GM21515 (cell line): Measurements from ENCODE around the gene CCSER2.
"Not testable (repeated sequence)": the region's sequence is repeated elsewhere in the genome, so short reads cannot be mapped to it uniquely, and the experiment has no call there.

ENCODE experiments used
- ATAC-seq: cut with Tn5 transposase; IDR thresholded peaks from one replicate; pipeline ENCODE4 v1.9.1; 2021; ENCODE audit not compliant: unreplicated experiment

The CCSER2 gene

DNA sequence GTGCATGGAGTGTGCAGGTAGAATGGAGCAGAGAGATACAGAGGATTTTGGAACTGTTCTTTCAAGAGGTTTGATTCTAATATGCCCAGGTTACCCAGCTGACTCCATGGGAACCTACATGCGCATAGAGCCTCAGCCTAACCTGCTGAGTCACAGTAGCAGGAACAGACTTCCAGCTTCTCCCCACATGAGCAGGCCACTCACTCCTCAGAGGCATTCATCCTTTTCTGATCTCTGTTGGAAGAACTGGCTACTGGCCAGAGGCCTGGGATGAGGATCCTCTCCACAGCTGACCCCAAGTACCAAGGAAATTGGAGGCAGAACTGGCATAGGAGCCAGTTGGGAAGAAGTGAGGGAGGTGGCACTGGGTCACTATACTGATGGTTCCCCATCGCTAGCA lies 17.9 kb upstream of the CCSER2 start:
- no peak for ATAC-seq

DNA sequence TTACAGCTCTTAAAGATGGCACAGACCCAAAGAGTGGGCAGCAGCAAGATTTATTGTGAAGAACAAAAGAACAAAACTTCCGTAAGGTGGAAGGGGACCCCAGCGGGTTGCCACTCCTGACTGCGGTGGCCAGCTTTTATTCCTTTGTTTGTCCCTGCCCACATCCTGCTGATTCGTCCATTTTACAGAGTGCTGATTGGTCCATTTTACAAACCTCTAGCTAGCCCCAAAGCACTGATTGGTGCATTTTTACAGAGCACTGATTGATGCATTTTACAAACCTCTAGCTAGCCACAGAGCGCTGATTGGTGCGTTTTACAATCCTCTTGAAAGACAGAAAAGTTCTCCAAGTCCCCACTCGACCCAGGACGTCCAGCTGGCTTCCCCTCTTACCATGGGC lies 16.8 kb upstream of the CCSER2 start:
- no peak for ATAC-seq

DNA sequence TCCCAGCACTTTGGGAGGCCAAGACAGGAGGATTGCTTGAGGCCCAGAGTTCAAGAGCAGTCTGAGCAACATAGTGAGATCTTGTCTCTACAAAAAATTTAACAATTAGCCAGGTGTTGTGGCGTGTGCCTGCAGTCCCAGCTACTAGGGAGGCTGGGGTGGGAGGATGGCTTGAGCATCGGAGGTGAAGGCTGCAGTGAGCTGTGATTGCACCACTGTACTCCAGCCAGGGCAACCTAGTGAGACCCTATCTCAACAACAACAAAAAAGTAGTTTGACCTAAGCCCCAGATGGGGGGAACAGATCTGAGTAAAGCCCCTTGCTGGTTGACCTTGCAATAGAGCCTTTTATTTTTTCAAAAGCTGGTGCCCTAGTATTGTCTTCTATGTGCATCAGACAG lies 15.6 kb upstream of the CCSER2 start:
- no peak for ATAC-seq

DNA sequence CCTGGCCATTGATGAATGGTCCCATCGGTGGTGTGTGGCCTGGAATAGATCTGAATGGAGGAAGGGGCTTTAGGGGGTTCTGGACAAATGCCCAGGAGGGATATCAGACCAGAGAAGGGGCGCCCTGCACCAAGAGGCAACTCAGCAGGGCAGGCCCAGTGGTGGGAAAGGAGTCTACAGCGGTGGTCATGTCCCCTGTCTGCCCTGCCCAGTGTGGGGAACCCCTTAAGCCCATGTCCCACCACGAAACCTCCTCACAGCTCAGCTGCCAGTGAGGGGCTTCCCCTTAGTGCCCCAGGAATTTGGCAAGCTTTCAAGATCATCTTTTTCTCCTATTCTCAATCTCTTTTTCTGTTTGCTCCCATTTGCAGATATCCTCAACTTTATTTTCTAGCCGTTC lies 14.1 kb upstream of the CCSER2 start:
- ATAC-seq, result no peak

DNA sequence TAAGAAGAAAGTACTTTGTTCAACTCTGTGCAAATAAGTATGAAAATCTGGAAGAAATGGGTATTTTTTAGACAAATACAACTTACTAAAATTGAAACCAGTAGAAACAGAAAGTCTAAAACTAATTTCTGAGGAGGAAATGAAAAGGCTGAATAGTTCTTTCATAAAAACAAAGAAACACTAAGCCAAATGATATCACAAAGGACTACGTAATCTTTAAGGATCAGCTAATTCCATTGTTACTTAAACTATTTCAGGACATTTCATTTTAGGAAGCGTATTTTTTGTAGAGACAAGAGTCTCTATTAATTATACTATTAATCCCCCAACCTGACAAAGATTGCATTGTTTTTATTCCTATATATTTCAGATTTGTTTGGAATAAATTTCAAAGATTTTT lies 11.2 kb upstream of the CCSER2 start:
- peak; percentile 92 for ATAC-seq

DNA sequence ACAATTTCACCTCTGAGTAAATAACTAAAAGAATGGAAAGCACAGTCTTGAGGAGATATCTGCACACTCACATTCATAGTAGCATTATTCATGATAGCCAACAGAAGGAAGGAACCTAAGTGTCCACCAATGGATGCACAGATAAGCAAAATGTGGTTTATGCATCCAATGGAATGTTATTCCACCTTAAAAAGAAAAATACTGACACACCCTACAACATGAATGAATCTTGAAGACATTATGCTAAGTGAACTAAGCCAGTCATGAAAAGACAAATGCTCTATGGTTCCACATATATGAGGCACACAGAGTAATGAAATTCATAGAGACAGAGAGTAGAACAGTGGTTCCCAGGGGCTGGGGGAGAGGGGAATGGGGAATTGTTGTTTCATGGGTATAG lies 6.5 kb upstream of the CCSER2 start:
- no peak for ATAC-seq

DNA sequence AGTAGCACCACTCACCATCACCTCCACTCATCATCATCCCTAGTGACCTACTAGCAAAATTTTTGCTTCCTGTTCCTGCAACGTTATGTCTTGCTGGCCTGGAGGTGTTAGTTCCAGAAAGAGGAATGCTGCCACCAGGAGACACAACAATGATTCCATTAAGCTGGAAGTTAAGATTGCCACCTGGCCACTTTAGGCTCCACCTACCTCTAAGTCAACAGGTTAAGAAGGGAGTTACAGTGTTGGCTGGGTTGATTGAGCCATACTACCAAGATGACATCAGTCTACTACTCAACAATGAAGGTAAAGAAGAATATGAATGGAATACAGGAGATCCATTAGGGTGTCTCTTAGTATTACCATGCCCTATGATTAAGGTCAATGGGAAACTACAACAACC lies 4.8 kb upstream of the CCSER2 start:
- ATAC-seq, result not testable (repeated sequence)

DNA sequence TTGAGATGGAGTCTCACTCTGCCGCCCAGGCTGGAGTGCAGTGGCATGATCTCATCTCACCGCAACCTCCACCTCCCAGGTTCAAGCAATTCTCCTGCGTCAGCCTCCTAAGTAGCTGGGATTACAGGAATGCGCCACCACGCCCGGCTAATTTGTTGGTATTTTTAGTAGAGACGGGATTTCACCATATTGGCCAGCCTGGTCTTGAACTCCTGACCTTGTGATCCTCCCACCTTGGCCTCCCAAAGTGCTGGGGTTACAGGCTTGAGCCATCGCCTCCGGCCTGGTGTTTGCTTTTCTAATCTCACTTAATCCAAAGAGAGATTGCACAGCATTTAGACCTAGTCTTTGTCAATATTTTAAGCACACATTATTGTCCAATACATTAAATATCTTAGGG lies 1.4 kb upstream of the CCSER2 start:
- not testable (repeated sequence) for ATAC-seq

DNA sequence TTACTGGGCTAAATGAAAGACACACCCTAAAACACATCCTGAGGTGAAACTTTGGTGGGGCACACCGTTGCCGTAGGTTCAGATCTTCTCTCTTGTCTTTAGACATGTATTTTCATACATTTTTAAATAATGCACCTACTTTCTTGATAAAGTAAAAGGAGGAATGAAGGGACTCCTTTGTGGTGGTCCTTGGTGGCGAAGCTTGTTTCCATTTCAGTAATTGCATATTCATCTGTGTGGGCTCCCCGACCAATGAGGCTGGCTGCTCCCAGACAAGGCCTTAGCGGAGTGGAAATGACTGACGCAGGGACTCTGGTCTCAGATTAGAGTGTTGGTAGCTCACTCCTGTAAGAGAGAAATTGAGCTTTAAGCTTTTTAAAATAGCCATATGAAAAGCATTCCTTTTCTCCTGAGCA lies 815 bp downstream of the CCSER2 start:
- peak; percentile 17 for ATAC-seq

DNA sequence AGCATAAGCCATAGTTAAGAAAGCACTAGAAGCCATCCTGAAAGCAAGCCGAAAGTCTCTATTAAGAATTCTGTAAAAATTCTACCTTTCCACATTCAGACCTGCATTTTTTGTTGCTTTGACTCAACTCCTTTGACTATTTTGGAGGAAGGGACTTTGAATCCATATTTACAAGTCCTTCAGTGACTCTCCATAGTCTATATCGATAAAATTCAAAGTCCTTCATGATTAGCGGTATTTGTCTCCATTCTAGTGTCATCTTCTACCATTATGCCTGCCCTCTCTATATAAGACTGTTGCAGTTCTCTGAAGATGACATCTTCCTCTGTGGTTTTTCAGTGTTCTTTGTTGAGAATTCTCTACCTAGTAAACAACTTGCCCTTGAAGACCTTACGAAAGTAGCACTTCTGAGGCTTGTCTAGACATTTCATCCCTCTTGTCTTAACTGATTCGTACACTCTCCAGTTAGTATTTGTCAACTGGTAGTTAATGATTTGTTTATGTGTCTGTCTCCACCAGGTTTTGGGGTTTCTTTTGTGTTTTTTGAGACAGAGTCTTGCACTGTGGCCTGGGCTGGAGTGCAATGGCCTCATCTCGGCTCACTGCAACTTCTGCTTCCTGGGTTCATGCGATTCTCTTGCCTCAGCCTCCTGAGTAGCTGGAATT lies 1.7 kb downstream of the CCSER2 start:
- ATAC-seq, result peak; percentile 62

DNA sequence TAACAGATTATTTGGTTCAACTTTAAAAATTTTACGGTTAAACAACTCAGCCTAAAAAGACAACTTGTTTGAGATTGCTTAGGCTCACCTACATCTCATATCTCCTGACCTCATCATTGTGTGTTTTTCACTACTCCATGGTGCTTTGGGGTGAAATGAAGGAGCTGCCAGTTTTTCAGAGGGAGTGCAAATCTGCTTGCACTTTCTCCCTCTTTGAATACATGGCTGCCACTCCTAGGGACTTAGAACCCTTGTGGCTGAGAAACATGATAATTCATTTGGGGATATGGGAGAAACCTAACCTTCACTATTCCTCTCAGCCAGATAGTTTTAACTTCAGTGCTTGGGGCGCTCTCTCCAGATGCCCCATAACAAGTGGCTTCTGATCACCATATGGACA lies 2.7 kb downstream of the CCSER2 start:
- no peak for ATAC-seq

DNA sequence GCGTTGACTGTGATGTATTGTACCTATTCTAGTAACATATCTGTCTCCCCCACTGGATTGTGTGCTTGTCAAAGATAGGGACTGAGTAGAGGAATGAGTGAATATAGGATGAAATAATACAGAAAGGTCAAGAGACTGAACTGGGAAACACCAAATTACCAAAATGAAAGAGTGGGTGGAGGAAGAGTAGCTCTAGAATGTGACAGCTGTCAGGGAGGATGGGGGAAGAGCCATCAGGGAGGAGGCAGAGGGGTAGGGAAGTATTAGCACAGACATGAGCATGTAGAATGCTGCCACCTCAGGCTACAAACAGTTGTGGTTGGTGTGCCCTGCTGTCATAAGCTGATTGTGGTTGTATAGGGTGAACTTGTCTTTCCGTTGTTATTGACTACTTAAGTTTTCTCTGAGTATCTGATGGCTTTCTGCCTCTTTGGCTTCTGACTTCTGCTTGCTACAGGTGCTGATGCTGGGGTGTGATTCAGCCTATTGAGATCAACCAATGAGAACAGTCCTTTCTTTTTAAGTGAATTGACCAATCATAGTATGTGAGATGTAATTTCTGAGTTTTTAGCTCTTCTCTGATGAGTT lies 5.6 kb downstream of the CCSER2 start:
- ATAC-seq, result peak; percentile 30

DNA sequence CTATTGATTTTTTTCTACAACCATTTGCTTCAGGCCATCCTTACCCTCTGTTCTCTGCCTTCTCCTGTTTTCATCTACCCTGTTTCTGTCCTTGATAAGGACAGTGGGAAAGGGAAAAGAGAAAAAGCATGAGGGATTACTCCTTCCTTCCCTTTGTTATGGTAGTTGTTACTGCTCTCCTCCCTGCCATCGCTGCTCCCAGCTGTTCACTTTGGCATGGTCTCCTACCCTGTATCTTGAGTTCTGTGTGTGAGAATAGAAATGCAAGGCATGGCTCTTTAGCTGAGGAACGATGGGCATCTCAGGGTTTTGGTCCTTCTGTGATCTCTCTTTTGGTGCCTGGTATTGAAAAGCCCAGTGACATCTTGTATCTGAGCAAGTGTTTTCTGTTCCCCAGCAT lies 6.4 kb downstream of the CCSER2 start:
- no peak for ATAC-seq

DNA sequence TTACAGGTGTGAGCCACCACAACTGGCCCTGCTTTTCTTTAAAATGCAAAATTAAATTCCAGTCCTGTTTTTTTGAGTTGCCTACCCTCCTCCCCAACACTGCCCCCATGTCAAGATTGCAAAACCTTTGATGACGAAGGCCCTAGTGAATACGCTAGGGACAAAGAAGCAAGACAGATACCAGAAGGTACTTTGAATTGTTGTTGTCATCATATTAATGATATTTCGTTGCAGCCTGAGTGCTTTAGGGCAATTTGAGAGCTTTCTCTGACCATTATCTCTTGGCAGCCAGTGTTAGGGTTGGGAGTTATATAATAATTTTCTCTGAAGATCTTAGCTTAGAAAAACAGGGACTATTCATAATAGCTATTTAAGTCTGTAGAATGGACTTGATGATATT lies 7.1 kb downstream of the CCSER2 start:
- ATAC-seq, result no peak

DNA sequence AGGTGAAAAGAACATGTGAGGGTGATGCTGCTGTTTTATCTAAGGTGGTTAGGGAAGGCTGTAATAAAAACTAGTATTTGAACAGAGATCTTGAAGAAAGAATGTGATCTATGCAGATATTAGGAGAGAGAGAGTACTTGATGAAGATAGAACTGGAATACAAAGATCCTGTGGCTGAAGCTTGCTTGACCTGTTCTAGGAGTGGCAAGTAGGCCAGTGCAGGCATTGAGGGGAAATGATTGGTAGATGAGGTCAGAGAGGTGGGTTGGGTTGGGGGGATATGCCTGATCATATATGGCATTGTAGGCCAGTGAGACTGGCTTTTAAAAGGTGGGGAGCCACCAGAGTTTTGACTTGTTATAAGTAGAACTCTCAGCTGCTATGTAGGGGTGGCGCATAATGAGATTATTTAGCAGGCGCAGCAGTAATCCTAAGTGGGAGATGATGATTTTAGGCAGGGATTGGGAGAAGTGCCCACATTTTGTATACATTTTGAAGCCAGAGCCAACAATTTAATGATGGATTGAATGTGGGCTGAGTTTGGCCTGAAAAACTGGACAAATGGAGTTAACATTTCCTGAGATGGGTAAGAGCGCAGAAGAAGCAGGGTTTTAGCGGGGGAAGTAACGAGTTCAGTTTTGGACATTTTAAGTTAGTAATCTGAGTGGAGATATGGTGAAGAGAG lies 8.2 kb downstream of the CCSER2 start:
- no peak for ATAC-seq

DNA sequence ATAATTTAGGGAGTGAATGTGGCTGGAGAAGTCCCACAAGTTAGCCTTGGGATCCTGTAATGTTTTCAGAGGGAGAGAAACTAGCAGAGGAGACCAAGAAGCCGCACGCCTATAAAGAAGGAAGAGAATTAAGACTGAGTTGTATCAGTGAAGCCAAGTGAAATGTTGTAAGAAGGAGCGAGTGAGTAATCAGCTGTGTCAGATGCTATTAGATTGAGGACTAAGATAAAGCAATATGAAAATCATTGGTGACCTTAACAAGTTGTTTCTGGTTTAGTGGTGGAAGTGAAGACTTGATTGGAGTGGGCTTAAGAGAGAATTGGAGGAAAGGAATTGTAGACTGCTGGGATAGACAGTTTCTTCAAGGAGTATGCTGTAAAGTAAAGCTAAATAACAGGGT lies 8.8 kb downstream of the CCSER2 start:
- no peak for ATAC-seq

DNA sequence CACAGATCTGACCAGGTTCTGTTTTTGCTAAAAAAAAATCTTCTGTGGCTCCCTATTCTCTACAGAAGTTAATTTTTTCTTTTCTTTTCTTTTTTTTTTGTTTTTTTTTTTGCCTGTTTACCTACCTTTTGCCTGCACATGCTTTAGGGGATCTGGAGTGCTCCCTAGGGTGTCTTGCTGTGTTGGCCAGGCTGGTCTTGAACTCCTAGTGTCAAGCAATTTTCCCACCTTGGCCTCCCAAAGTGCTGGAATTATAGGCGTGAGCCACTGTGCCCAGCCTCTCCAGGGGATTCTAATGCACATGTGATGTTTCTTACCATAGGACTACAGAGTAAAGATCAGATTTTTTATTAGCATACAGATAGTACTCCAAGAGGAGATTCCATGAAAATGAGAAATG lies 10.6 kb downstream of the CCSER2 start:
- ATAC-seq, result no peak

DNA sequence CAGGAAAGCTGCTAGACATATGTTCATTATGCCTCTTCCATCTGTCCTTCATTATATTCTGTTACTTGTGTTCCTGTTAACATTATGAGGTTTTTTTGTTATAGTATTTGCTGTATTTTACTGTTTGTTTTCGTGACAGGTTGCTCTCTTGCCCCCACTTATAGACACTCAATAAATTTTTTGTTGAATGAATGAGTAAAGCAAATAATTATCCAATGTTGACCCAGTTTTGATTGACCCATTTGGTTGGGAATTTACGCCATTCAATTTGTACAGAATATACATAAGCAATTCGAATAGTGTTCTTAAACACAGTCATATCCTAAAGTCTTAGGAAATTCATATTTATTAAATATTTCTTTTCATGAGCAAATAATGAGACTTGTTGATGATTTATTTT lies 11.8 kb downstream of the CCSER2 start:
- no peak for ATAC-seq

DNA sequence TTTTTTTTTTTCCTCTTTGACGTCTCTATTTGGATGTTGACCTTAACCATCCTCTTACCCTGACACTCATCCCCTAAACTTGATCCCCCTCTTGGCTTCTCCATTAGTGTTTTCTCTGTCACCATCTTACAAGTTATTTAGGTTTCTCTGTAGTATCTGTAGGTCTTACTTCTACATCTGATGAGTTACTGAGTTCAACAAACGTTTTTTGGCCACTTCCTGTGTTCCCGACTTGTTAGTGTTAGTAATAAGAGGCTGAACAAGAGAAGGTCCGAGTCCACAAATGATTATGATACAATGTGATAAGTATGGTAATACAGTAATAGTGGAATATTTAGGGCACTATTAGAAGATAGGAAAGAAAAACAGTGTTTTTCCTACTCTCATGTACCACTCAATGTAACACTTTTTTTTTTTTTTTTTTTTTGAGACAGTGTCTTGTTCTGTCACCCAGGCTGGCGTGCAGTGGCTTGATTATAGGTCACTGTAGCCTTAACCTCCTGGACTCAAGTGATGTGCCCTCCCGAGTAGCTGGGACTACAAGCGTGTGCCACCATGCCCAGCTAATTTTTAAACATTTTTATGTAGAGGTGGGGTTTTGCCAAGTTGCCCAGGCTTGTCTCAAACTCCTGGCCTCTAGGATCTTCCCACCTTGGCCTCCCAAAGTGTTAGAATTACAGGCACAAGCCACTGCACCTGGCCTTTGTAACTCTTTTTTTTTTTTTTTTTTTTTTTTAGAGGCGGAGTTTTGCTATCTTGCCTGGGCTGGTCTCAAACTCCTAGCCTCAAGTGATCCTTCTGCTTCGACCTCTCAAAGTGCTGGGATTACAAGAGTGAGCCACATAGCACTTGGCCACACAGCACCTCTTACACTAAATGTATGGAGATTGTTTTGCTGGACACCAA lies 12.5 kb downstream of the CCSER2 start:
- ATAC-seq, result no peak

DNA sequence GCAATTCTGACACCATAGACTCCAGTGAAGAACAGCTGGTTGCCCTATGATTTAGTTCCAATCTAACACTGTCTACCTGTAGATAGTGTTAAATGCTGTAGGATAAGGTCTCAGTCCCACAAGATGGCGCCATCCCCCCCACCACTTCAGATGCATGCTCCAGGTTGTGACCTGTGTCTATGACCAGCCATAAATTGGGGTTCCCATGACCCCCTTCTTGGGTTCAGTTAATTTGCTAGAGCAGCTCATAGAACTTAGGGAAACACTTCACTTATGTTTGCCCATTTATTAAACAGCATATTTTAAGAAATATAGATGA lies 13.1 kb downstream of the CCSER2 start:
- ATAC-seq, result no peak

DNA sequence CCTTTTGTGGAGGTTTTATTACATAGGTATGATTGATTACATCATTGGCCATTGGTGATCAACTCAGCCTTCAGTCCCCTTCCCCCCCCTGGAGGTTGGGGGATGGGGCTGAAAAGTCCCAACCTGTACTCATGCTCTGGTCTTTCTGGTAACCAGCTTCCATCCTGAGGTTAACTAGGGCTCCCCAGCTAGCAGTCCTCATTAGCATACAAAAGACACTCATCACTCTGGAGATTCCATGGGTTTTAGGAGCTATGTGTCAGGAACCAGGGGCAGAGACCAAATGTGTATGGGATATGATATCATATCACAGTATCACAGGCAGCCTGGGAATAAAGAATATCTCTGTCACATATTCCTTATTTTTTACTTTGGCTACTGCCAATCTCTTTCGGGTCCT lies 13.6 kb downstream of the CCSER2 start:
- ATAC-seq, result no peak

DNA sequence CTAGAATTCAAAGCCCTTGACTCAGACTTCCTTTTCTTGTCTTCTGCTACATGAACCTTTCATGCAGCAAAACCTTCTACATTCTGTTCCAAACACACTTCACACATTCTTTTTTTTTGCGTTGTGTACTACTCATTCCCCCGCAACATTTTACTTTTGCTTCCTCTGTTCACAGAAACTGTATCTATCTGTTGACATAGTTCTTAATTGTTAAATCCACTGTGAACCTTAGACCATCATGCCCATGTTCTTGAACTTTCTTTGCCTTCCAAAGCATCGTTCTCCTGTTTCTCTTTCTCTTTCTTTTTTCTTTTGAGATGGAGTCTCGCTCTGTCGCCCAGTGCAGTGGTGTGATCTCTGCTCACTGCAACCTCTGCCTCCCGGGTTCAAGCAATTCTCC lies 14.2 kb downstream of the CCSER2 start:
- no peak for ATAC-seq
